Panc1 (cell line): ENCODE data around the gene RGS9. TPM values are rescaled to one million over a fixed set of nuclear protein-coding genes. Genes with fewer than 3 reads are reported as not detected.

ENCODE experiments used
- ATAC-seq: fragments of 200-7000 bp; cut with Tn5 transposase; 2 replicates; pipeline ENCODE4 v1.9.1; 2020; ENCODE audit warnings: mild to moderate bottlenecking, moderate library complexity
- BruUV-seq: library from RNA; stranded (reverse); fragments of 400-500 nt; replicated peaks from 2 replicates; lab custom pipeline; 2021; lab: Mats Ljungman, UMichigan
- CTCF ChIA-PET: fragments of 300-600 bp; sonication (Branson Sonifier 250); formaldehyde crosslinking; loops from one replicate; lab custom pipeline; 2022; ENCODE audit warnings: antibody characterized with exemption; lab: Charles Lee
- POLR2A ChIA-PET: fragments of 300-600 bp; sonication (Branson Sonifier 250); formaldehyde crosslinking; loops from one replicate; lab custom pipeline; 2022; ENCODE audit warnings: antibody characterized with exemption; lab: Charles Lee
- DNase-seq: peaks from one replicate; pipeline ENCODE4 v3.0.0-alpha.2; 2010; ENCODE audit warnings: low read depth, low spot score
- H3K27ac ChIP-seq: 2 replicates; pipeline ENCODE4 v1.5.1; 2011; ENCODE audit warnings: mild to moderate bottlenecking, low read length, inconsistent platforms
- H3K27me3 ChIP-seq: fragments of 200-500 bp; sonication (Bioruptor generic); 2 replicates; pipeline ENCODE4 v1.6.0; 2014; ENCODE audit warnings: low read length, inconsistent platforms; ENCODE audit not compliant: control insufficient read depth, insufficient read depth
- H3K36me3 ChIP-seq: fragments of 200-500 bp; sonication (Bioruptor generic); 2 replicates; pipeline ENCODE4 v1.5.1; 2014; ENCODE audit warnings: inconsistent platforms, mild to moderate bottlenecking, low read length, moderate library complexity; ENCODE audit not compliant: control insufficient read depth, insufficient read depth
- H3K4me1 ChIP-seq: 2 replicates; pipeline ENCODE4 v1.5.1; 2011; ENCODE audit warnings: inconsistent platforms, mild to moderate bottlenecking, low read length, moderate library complexity; ENCODE audit not compliant: control insufficient read depth, insufficient read depth
- H3K4me3 ChIP-seq, 2 experiments: 2 replicates each; pipeline ENCODE4 v1.5.1; 2011 to 2012; ENCODE audit warnings: low read depth in 2 of 2, low read length in 2 of 2, mild to moderate bottlenecking in 2 of 2, inconsistent platforms in 1 of 2, moderate library complexity in 1 of 2
- H3K9me3 ChIP-seq: fragments of 200-500 bp; sonication (Bioruptor generic); 2 replicates; pipeline ENCODE4 v1.5.1; 2014; ENCODE audit warnings: low read depth, mild to moderate bottlenecking, inconsistent platforms, low read length, moderate library complexity; ENCODE audit not compliant: control insufficient read depth, insufficient read depth
- POLR2AphosphoS5 ChIP-seq: IDR thresholded peaks from 2 replicates; pipeline ENCODE4 v1.6.1; 2012; ENCODE audit warnings: mild to moderate bottlenecking, low read depth, low read length, moderate library complexity
- SIN3A ChIP-seq: IDR thresholded peaks from 2 replicates; pipeline ENCODE4 v1.6.1; 2012; ENCODE audit warnings: low read depth, mild to moderate bottlenecking, low read length, moderate library complexity, borderline replicate concordance; ENCODE audit not compliant: insufficient read depth
- TCF7L2 ChIP-seq: IDR thresholded peaks from 2 replicates; pipeline ENCODE4 v1.6.1; 2011; ENCODE audit warnings: mild to moderate bottlenecking, low read depth, low read length, inconsistent platforms
- in situ Hi-C: cut with HindIII; loops from 2 replicates; pipeline ENCODE4 v1.10.0; 2016; ENCODE audit warnings: low sequenced_read_pairs, low pct_unique_long_range_greater_than_20kb
- intact Hi-C: fragments of 100-400 bp; cut with micrococcal nuclease; formaldehyde crosslinking; loops from one replicate; pipeline ENCODE4 v1.10.0; 2022; ENCODE audit not compliant: unreplicated experiment
- total RNA-seq: library from RNA; stranded (reverse); gene quantifications from one replicate; pipeline ENCODE4 v1.2.1, GENCODE V29; 2021; ENCODE audit not compliant: unreplicated experiment
- TF ChIP-seq, protein P1 (sequence below), 2 experiments: IDR thresholded peaks; 2 replicates each; pipeline ENCODE4 v1.6.1; 2011 to 2012; ENCODE audit warnings: low read depth in 2 of 2, control low read depth in 1 of 2, low read length in 1 of 2, mild to moderate bottlenecking in 1 of 2, moderate library complexity in 1 of 2; ENCODE audit not compliant: insufficient read depth in 1 of 2
- TF ChIP-seq, protein P2 (sequence below): fragments of 450-650 bp; IDR thresholded peaks from 2 replicates; pipeline ENCODE4 v1.5.1; 2017; ENCODE audit warnings: mild to moderate bottlenecking

RGS9 gene
- total RNA-seq, 1 experiment from 2014 or later = 3.3 TPM

DNA sequence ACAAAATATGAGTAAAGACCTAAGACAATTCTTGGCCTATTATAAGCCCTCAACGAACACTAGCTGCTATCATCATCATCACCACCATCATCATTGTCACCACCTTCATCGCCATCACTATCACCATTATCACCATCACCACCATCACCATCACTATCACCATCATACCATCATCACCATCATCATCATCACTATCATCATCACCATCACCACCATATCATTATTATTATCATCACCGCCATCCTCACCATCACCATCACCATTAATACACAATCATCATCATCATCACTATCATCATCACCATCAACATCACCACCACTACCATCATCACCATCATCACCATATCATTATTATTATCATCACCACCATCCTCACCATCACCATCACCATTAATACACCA, 82.5 kb downstream of the RGS9 start:
- Histone ChIP-seq H3K36me3 (no peaks in the 10 kb centered on the region), H3K27me3 (peaks cover 10% of the 10 kb centered on the region), H3K27ac (no peak overlapping the region), H3K4me3 (no peak overlapping the region), H3K4me1 (no peaks in the 10 kb centered on the region), H3K9me3 (no peaks in the 10 kb centered on the region)
- intact Hi-C loops = no loop called here
- TF ChIP-seq TCF7L2 = no peak
- DNase-seq = no peak
- ChIA-PET CTCF (no interaction called here), POLR2A (no interaction called here)
- in situ Hi-C loops = no loop called here
- no TSS peak for BruUV-seq
- no peak for ATAC-seq

DNA sequence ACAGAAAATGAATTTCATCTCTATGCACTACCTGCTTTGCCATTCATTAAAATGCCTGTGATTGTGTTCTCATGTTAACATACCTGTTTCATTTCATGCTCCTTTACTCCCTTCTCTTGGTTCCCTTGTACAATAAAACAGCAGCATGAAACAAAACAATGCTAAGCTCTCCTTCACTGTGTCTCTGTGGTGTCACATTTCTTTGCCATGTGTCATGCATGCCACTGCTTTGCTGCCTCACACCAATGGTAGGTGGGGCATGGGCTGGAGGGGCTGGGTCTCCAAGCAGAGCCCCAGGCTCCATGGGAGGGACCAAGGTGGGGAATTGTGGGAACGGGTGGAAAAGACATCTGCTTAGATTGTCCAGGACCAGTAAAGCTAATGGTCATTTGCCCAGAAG, 83.6 kb downstream of the RGS9 start:
- ChIA-PET CTCF (no interaction called here), POLR2A (no interaction called here)
- H3K4me1 ChIP-seq = no peaks in the 10 kb centered on the region
- in situ Hi-C loops (no loop called here), intact Hi-C loops (no loop called here)
- H3K36me3 ChIP-seq = no peaks in the 10 kb centered on the region
- BruUV-seq = no TSS peak
- DNase-seq (no peak), ATAC-seq (no peak)
- no peak overlapping the region for H3K4me3 ChIP-seq
- no peak overlapping the region for H3K27ac ChIP-seq
- TF ChIP-seq TCF7L2 (no peak), POLR2AphosphoS5 (no peak), SIN3A (no peak)
- TF ChIP-seq, protein P1, sequence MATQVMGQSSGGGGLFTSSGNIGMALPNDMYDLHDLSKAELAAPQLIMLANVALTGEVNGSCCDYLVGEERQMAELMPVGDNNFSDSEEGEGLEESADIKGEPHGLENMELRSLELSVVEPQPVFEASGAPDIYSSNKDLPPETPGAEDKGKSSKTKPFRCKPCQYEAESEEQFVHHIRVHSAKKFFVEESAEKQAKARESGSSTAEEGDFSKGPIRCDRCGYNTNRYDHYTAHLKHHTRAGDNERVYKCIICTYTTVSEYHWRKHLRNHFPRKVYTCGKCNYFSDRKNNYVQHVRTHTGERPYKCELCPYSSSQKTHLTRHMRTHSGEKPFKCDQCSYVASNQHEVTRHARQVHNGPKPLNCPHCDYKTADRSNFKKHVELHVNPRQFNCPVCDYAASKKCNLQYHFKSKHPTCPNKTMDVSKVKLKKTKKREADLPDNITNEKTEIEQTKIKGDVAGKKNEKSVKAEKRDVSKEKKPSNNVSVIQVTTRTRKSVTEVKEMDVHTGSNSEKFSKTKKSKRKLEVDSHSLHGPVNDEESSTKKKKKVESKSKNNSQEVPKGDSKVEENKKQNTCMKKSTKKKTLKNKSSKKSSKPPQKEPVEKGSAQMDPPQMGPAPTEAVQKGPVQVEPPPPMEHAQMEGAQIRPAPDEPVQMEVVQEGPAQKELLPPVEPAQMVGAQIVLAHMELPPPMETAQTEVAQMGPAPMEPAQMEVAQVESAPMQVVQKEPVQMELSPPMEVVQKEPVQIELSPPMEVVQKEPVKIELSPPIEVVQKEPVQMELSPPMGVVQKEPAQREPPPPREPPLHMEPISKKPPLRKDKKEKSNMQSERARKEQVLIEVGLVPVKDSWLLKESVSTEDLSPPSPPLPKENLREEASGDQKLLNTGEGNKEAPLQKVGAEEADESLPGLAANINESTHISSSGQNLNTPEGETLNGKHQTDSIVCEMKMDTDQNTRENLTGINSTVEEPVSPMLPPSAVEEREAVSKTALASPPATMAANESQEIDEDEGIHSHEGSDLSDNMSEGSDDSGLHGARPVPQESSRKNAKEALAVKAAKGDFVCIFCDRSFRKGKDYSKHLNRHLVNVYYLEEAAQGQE (IDR thresholded peaks at IDR 0.05; ENCODE audit: insufficient read depth in 1 of 2, low read depth in 2 of 2, low read length in 1 of 2) = no peak
- TF ChIP-seq, protein P2, sequence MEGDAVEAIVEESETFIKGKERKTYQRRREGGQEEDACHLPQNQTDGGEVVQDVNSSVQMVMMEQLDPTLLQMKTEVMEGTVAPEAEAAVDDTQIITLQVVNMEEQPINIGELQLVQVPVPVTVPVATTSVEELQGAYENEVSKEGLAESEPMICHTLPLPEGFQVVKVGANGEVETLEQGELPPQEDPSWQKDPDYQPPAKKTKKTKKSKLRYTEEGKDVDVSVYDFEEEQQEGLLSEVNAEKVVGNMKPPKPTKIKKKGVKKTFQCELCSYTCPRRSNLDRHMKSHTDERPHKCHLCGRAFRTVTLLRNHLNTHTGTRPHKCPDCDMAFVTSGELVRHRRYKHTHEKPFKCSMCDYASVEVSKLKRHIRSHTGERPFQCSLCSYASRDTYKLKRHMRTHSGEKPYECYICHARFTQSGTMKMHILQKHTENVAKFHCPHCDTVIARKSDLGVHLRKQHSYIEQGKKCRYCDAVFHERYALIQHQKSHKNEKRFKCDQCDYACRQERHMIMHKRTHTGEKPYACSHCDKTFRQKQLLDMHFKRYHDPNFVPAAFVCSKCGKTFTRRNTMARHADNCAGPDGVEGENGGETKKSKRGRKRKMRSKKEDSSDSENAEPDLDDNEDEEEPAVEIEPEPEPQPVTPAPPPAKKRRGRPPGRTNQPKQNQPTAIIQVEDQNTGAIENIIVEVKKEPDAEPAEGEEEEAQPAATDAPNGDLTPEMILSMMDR = no peak
- H3K9me3 ChIP-seq = no peaks in the 10 kb centered on the region
- peaks cover 7% of the 10 kb centered on the region for H3K27me3 ChIP-seq

DNA sequence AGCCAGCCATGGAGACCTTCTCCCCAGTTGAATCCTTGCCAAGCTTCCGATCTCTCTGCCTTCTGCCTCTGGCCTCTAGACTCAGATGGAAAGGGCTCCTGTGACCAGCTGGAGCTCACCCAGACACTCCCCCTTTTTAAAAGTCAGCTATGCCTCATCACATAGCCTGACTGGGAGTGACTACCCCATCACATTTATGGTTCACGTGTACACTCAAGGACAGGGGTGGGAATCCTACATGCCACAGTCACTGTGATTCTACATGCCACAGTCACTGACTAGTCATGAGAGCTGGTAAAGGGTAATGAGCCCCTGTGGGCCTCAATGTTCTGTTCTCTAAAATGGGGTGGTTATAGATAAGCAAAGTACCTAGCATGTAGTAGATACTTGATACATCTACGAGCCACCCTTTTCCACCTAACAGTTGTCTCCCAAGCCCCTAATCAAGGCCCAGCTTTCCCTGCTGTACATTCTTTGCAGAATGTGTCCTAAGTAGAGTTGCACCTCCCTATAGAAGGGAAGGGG, 85.1 kb downstream of the RGS9 start:
- in situ Hi-C loops = no loop called here
- H3K36me3 ChIP-seq = no peaks in the 10 kb centered on the region
- intact Hi-C loops = no loop called here
- BruUV-seq = no TSS peak
- H3K4me1 ChIP-seq = no peaks in the 10 kb centered on the region
- no peak for ATAC-seq
- CTCF ChIA-PET = interaction anchor here (0.6 kb wide), 1 partner anchor 166 kb away, joined by 6 read pairs; the partner anchor contains the start of gene GNA13
- DNase-seq = no peak
- no peaks in the 10 kb centered on the region for H3K27me3 ChIP-seq
- no peak overlapping the region for H3K27ac ChIP-seq
- TF ChIP-seq, protein P2 = no peak
- TF ChIP-seq SIN3A (no peak), POLR2AphosphoS5 (no peak), TCF7L2 (no peak)
- TF ChIP-seq, protein P1 (IDR thresholded peaks at IDR 0.05; ENCODE audit: insufficient read depth in 1 of 2, low read depth in 2 of 2, low read length in 1 of 2) = no peak
- H3K9me3 ChIP-seq = no peaks in the 10 kb centered on the region
- H3K4me3 ChIP-seq = no peak overlapping the region
- POLR2A ChIA-PET = no interaction called here
